H1 (cell line): ENCODE data around the gene TMEM183A. TPM values are rescaled to one million over a fixed set of nuclear protein-coding genes. Genes with fewer than 3 reads are reported as not detected.

Experiments used
- BACH1 ChIP-seq: IDR thresholded peaks from 2 replicates; pipeline ENCODE4 v1.6.1; 2012; ENCODE audit warnings: low read length, improper control_type of control experiment
- BCL11A ChIP-seq, 2 experiments: IDR thresholded peaks; one replicate each; pipeline ENCODE4 v1.6.1; 2011; ENCODE audit warnings: low read depth in 2 of 2, low read length in 2 of 2, mild to moderate bottlenecking in 2 of 2
- CBX5 ChIP-seq: fragments of 300-800, 300-1000 bp; sonication (generic); IDR thresholded peaks from 2 replicates; pipeline ENCODE4 v1.7.1; 2016; ENCODE audit warnings: antibody characterized with exemption, low read length, low read depth
- CHD7 ChIP-seq: fragments of 300-600 bp; sonication (generic); IDR thresholded peaks from 2 replicates; pipeline ENCODE4 v1.7.1; 2012; ENCODE audit warnings: low read length, moderate library complexity, mild to moderate bottlenecking, inconsistent platforms; ENCODE audit not compliant: insufficient replicate concordance
- E2F6 ChIP-seq: IDR thresholded peaks from 2 replicates; pipeline ENCODE4 v1.6.1; 2012; ENCODE audit warnings: inconsistent platforms
- HDAC2 ChIP-seq, 2 experiments: fragments of 300-600 bp in 1 of 2; sonication (generic) in 1 of 2; IDR thresholded peaks; 2 replicates each; pipeline ENCODE4 v1.6.1; 2011 to 2012; ENCODE audit warnings: low read depth in 2 of 2, low read length in 2 of 2, mild to moderate bottlenecking in 2 of 2, moderate library complexity in 2 of 2, borderline replicate concordance in 1 of 2, inconsistent platforms in 1 of 2
- MAX ChIP-seq: IDR thresholded peaks from 2 replicates; pipeline ENCODE4 v1.6.1; 2012; ENCODE audit warnings: inconsistent platforms
- POLR2A ChIP-seq, 2 experiments: IDR thresholded peaks; 1 replicate in 1 of 2; 2 replicates in 1 of 2; pipeline ENCODE4 v1.6.1; 2011; ENCODE audit warnings: low read depth in 2 of 2, low read length in 2 of 2, mild to moderate bottlenecking in 2 of 2; ENCODE audit errors: control extremely low read depth in 1 of 2
- RBBP5 ChIP-seq: IDR thresholded peaks from 2 replicates; pipeline ENCODE4 v1.7.1; 2012; ENCODE audit warnings: low read depth, mild to moderate bottlenecking, inconsistent platforms, low read length, moderate library complexity, borderline replicate concordance
- SAP30 ChIP-seq: fragments of 300-600 bp; sonication (generic); IDR thresholded peaks from 2 replicates; pipeline ENCODE4 v1.7.1; 2012; ENCODE audit warnings: low read length, moderate library complexity, mild to moderate bottlenecking, inconsistent platforms; ENCODE audit not compliant: insufficient read depth, insufficient replicate concordance
- TBP ChIP-seq: IDR thresholded peaks from 2 replicates; pipeline ENCODE4 v1.6.1; 2011; ENCODE audit warnings: low read depth, low read length, improper control_type of control experiment
- polyA plus RNA-seq, 7 experiments: library from polyadenylated mRNA; depleted of rRNA in 3 of 7; stranded (reverse) in 5 of 7; unstranded in 2 of 7; fragments of >200 nt in 5 of 7; fragments of 200-250 nt in 2 of 7; gene quantifications; 1 replicate in 5 of 7; 2 replicates in 1 of 7; 4 replicates in 1 of 7; pipeline versions ENCODE4 v1.2.1 to v1.2.3, GENCODE V29; 2011 to 2013; ENCODE audit warnings: missing spikeins in 2 of 7, mixed read lengths in 2 of 7
- total RNA-seq: library from RNA; stranded (reverse); fragmentation: NEBNext Ultra II Directional; extraction: Animal tissue kit (Norgen Biotek cat#: 25700); gene quantifications from 2 replicates; pipeline ENCODE4 v1.2.1, GENCODE V29; 2021

The TMEM183A gene
- total and polyA plus RNA-seq, 2 of the 8 experiments (the other 6 are each of a cell fraction or from before 2014, with no cell fraction given) = 107 to 173 TPM

- TF ChIP-seq CHD7 (no peak), BCL11A (IDR thresholded peaks at IDR 0.05; ENCODE audit: low read depth in 2 of 2, low read length in 2 of 2) (no peak), E2F6 (no peak), RBBP5 (no peak), SAP30 (no peak), BACH1 (no peak), CBX5 (no peak), POLR2A (IDR thresholded peaks at IDR 0.05; ENCODE audit: control extremely low read depth in 1 of 2, low read depth in 2 of 2, low read length in 2 of 2) (no peak), HDAC2 (IDR thresholded peaks at IDR 0.05; ENCODE audit: borderline replicate concordance in 1 of 2, low read depth in 2 of 2, low read length in 2 of 2) (no peak), MAX (no peak), TBP (no peak)
These were observed 12.4 kb upstream of the TMEM183A start (continued) for GRCh38 chr1:202994756-202995155.
